Stimulated activated naive CD4-positive, alpha-beta T cell treated with Interleukin-2 at 50 U/mL for 16 hours (primary cell): ENCODE results near the gene MAPK8IP1.

Experiments
- DNase-seq: peaks from one replicate; lab custom pipeline; 2025; lab: John Stamatoyannopoulos, UW

The MAPK8IP1 gene

DNA sequence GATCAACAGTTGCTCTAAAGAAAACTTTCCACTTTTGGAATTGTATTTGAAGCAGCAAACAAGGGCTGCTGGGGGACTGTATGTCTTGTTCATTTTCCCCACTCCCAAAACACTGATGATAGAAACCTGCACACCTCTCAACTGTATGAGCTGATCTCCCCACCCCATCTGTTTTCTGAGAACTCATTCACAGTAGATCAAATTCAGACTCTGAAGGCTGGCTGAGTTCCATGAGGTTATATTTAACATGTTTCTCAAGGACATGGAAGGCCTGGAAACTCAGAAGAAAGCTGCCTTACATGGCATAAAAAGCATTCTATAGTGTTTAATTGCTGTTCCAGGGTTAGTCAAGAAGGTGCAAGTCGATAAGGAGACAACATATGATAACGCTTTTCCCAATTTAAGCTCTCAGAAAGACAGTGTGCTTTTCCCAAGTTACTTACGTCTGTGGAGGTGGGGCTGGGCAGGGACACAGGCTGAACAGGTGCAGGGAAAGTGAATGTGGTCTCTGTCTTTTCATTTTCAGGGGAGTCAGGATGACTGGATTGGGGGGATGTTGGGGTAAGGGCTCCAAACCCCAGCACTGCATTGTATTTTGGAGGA is 60.0 kb downstream of the MAPK8IP1 start:
- DNase-seq = no peak

GRCh38 chr11:45947885-45948284 is 62.4 kb downstream of the MAPK8IP1 start:
- DNase-seq = no peak

DNA sequence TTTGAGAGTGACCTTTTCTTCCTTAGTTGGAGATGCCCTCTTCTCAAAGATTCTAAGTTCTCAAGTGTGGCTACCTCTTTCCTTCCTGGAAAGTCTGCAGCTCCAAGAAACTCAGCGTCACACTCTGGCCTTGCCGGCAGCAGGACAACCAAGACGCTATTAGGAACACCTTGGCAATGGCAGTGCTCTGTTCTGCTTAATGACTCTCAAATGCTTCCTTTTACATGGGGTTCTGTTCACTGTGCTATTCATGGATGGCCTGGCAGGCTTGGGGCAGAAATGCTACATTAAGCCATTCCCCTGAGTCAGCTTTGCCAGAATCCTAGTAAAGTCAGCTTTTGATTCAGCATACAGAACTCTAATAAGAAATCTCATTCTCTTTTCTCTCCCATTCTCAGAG is 62.9 kb downstream of the MAPK8IP1 start:
- no peak for DNase-seq

DNA sequence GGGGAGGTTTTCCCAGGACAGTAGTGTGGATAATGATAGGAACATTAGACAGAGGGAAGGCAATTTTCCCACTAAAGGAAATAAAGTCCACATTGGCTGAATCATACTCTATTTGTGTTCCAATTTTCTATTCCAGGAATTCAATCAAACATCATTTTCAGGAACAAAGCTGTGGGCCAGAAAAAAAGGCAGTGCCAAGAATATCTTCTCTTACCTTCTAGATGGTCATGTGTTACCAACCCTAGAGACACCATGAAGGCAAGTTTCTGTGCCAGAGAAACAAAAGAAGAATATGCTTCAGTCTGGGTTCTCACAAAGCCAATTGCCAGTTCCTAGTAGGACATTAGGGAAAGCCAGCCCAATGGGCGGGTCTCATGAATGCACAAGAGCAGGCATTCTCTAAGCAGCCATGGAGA is 64.5 kb downstream of the MAPK8IP1 start:
- no peak for DNase-seq
